ENCODE results near the gene LRRC8D. TPM values are rescaled to one million over a fixed set of nuclear protein-coding genes. Genes with fewer than 3 reads are reported as not detected.

The LRRC8D gene
- total and polyA plus RNA-seq, 2 of the 4 experiments (the other 2 are of a cell fraction) = 34.1 to 35.3 TPM

DNA sequence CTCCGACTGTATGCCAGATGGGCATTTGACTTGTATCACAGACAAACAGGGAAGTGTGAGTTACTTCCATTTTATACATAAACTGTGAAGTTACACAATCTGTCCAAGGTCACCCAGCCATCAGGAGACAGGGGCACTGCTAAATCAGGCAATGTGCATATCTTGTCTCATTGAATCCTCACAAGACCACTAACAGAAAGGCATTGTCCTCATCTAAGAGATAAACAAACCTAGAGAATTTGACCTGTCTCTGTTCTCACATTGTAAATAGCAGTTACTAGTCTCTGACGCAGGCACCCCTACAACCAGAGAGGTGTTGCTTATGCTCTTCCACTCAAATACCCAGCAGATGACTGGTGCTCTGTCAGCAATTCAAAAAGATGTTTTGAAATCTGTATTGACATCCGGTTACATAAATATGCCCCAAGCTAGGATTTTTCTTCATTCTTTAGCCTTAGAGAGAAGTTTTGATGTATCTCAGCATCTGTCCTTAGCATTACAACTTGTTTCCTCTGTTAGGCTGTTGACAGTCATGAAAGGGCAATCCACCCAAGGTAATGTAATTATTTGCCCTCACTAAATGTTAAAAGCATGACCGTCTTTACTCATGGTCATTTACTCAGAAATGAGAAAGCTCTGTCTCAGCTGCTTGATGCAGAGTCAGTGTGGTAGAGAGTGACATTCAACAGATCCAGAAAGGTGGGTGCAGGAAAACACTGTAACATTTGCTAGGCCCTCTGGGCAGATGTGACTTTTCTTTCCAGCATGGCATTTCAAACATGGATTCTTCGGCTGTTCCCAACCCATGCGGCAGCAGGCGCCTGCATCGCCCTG is 122.2 kb downstream of the LRRC8D start:
- peak; percentile 68 for TF ChIP-seq BHLHE40 (IDR thresholded peaks at IDR 0.05; ENCODE audit: low read depth, low read length)
- no peak; the same call in 1 of the 2 replicates for TF ChIP-seq NFE2L2 (IDR thresholded peaks at IDR 0.05; ENCODE audit: low read depth, low read length)
- TF ChIP-seq POLR2A (IDR thresholded peaks at IDR 0.05; ENCODE audit: low read depth, low read length) = no peak
- peak; percentile 52 for TF ChIP-seq CEBPB (IDR thresholded peaks at IDR 0.05; ENCODE audit: low read depth, low read length)
- TF ChIP-seq CHD1 (IDR thresholded peaks at IDR 0.05; ENCODE audit: low read depth, low read length) = no peak
- TF ChIP-seq, protein P1, sequence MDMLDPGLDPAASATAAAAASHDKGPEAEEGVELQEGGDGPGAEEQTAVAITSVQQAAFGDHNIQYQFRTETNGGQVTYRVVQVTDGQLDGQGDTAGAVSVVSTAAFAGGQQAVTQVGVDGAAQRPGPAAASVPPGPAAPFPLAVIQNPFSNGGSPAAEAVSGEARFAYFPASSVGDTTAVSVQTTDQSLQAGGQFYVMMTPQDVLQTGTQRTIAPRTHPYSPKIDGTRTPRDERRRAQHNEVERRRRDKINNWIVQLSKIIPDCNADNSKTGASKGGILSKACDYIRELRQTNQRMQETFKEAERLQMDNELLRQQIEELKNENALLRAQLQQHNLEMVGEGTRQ (IDR thresholded peaks at IDR 0.05; ENCODE audit: low read depth, low read length) = no peak
- TF ChIP-seq RFX5 (IDR thresholded peaks at IDR 0.05; ENCODE audit: low read depth, low read length) = no peak
- TF ChIP-seq, protein P2, sequence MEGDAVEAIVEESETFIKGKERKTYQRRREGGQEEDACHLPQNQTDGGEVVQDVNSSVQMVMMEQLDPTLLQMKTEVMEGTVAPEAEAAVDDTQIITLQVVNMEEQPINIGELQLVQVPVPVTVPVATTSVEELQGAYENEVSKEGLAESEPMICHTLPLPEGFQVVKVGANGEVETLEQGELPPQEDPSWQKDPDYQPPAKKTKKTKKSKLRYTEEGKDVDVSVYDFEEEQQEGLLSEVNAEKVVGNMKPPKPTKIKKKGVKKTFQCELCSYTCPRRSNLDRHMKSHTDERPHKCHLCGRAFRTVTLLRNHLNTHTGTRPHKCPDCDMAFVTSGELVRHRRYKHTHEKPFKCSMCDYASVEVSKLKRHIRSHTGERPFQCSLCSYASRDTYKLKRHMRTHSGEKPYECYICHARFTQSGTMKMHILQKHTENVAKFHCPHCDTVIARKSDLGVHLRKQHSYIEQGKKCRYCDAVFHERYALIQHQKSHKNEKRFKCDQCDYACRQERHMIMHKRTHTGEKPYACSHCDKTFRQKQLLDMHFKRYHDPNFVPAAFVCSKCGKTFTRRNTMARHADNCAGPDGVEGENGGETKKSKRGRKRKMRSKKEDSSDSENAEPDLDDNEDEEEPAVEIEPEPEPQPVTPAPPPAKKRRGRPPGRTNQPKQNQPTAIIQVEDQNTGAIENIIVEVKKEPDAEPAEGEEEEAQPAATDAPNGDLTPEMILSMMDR (conservative IDR thresholded peaks at IDR 0.05; ENCODE audit: low read depth, low read length) = no peak
- TF ChIP-seq FOS (IDR thresholded peaks at IDR 0.05; ENCODE audit: low read depth, low read length) = peak; percentile 24; the same call in 1 of the 2 replicates
- TF ChIP-seq RCOR1 (IDR thresholded peaks at IDR 0.05; ENCODE audit: insufficient replicate concordance, low read length) = no peak
- peak; percentile 80 for TF ChIP-seq MAFK (IDR thresholded peaks at IDR 0.05; ENCODE audit: low read depth, low read length)
- TF ChIP-seq, protein P3, sequence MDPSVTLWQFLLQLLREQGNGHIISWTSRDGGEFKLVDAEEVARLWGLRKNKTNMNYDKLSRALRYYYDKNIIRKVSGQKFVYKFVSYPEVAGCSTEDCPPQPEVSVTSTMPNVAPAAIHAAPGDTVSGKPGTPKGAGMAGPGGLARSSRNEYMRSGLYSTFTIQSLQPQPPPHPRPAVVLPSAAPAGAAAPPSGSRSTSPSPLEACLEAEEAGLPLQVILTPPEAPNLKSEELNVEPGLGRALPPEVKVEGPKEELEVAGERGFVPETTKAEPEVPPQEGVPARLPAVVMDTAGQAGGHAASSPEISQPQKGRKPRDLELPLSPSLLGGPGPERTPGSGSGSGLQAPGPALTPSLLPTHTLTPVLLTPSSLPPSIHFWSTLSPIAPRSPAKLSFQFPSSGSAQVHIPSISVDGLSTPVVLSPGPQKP (IDR thresholded peaks at IDR 0.05; ENCODE audit: borderline replicate concordance, low read depth, low read length) = no peak
- no peak for TF ChIP-seq RAD21 (IDR thresholded peaks at IDR 0.05; ENCODE audit: low read length)
- no peaks in the 10 kb centered on the region for H3K27me3 ChIP-seq (ENCODE audit: control insufficient read depth, insufficient read depth, low read length)
- H3K4me1 ChIP-seq (ENCODE audit: control insufficient read depth, insufficient read depth, low read length) = peaks cover 23% of the 10 kb centered on the region
- H4K5ac ChIP-seq (ENCODE audit: low read depth, low read length) = peak overlapping the region; percentile 57
- no peaks in the 10 kb centered on the region for H4K20me1 ChIP-seq (ENCODE audit: insufficient read depth, low read length)
- POLR2A ChIA-PET (ENCODE audit: unreplicated experiment) = no interaction called here
- peak overlapping the region; percentile 61 for H3K4ac ChIP-seq (ENCODE audit: low read depth, low read length)
- peak overlapping the region; percentile 57 for H4K91ac ChIP-seq (ENCODE audit: insufficient read depth, low read depth, low read length)
- ATAC-seq (ENCODE audit: low read depth) (peak; percentile 45), DNase-seq (peak; percentile 89)
- no peak overlapping the region for H3K56ac ChIP-seq (ENCODE audit: extremely low read depth, insufficient read depth, low read length)
- H4K8ac ChIP-seq (ENCODE audit: low read depth in 2 of 2, low read length in 2 of 2) = peak overlapping the region; percentile 17 to 26; a peak in 3 of 4 replicates
- H3K4me2 ChIP-seq (ENCODE audit: low read depth, low read length) = peak overlapping the region; percentile 63; the same call in 1 of the 2 replicates
- H3K4me3 ChIP-seq (ENCODE audit: insufficient read depth, low read depth, low read length) = no peak overlapping the region
- peak overlapping the region; percentile 67; the same call in 1 of the 3 replicates for H2BK15ac ChIP-seq (ENCODE audit: low read depth, low read length)
- peaks cover 23% of the 10 kb centered on the region for H3K9me1 ChIP-seq (ENCODE audit: insufficient read depth, low read length)
- H2AK5ac ChIP-seq (ENCODE audit: low read depth, low read length) = peak overlapping the region; percentile 24; the same call in 1 of the 2 replicates
- peak overlapping the region; percentile 0 for H2AFZ ChIP-seq (replicated peaks; ENCODE audit: low read length, poor library complexity)
- peak overlapping the region; percentile 10 for H2AK9ac ChIP-seq (replicated peaks; ENCODE audit: low read depth, low read length, poor library complexity)
- peak overlapping the region; percentile 85 for H3K18ac ChIP-seq (ENCODE audit: low read depth, low read length)
- CTCF ChIA-PET = interaction anchor here (0.7 to 1.4 kb wide), 3 partner anchors 9 to 76 kb away, joined by 3 read pairs; no protein-coding TSS in a partner anchor
- H3K36me3 ChIP-seq (ENCODE audit: control insufficient read depth, insufficient read depth, low read length) = no peaks in the 10 kb centered on the region
- peak overlapping the region; percentile 48; the same call in 1 of the 2 replicates for H3K9ac ChIP-seq (ENCODE audit: low read depth, low read length)
- peaks cover 2% of the 10 kb centered on the region for H3K9me3 ChIP-seq (ENCODE audit: control insufficient read depth, insufficient read depth, low read length)
- no TSS peak for BruUV-seq (replicated peaks)
- peak overlapping the region; percentile 31; the same call in 1 of the 2 replicates for H3K23ac ChIP-seq (ENCODE audit: low read depth, low read length)
- peak overlapping the region; percentile 27; the same call in 1 of the 2 replicates for H2BK20ac ChIP-seq (ENCODE audit: low read depth, low read length)
- 0 out of 4 replicates have a peak, but pooled peaks cover 0 to 5% of the 10 kb centered on the region in 2 experiments for H3K79me1 ChIP-seq (ENCODE audit: low read depth in 1 of 2, low read length in 2 of 2)
- peak overlapping the region; percentile 83 for H3K27ac ChIP-seq (ENCODE audit: insufficient read depth, low read length)
- H2BK5ac ChIP-seq (ENCODE audit: low read depth, low read length, poor library complexity, severe bottlenecking) = peak overlapping the region; percentile 63
- intact Hi-C loops (cut with micrococcal nuclease) (no loop called here), dilution Hi-C loops (cut with HindIII; ENCODE audit: low sequenced_read_pairs, unreplicated experiment) (no loop called here), in situ Hi-C loops (cut with MboI; ENCODE audit: low sequenced_read_pairs) (no loop called here)
- H2BK120ac ChIP-seq (ENCODE audit: low read depth, low read length) = peak overlapping the region; percentile 35
- H3K14ac ChIP-seq (replicated peaks; ENCODE audit: low read depth, low read length) = peak overlapping the region; percentile 63; the same call in 1 of the 2 replicates
- 17% methylated on average over 1 of the region's 8 CpGs; no CpG with 5 or more reads in 1 of the 2 experiments for WGBS, 2 experiments (ENCODE audit: extremely low coverage in 2 of 2, insufficient read length in 1 of 2)
